ENCODE data around the gene SLC8A1.

SLC8A1 gene

GRCh38 chr2:40210344-40210967 lies 241.4 kb downstream of the SLC8A1 start:
- in situ Hi-C loops (cut with MboI; ENCODE audit: low sequenced_read_pairs): no loop called here

- in situ Hi-C loops (cut with MboI; ENCODE audit: low sequenced_read_pairs): no loop called here
Measured at GRCh38 chr2:40209761-40210160, 242.1 kb downstream of the SLC8A1 start.

GRCh38 chr2:40208463-40208862 lies 243.4 kb downstream of the SLC8A1 start:
- in situ Hi-C loops (cut with MboI; ENCODE audit: low sequenced_read_pairs): no loop called here

- in situ Hi-C loops (cut with MboI; ENCODE audit: low sequenced_read_pairs): no loop called here
Measured at GRCh38 chr2:40204268-40204667, 247.6 kb downstream of the SLC8A1 start.

- in situ Hi-C loops (cut with MboI; ENCODE audit: low sequenced_read_pairs): no loop called here
Measured at GRCh38 chr2:40202798-40203400, 249.0 kb downstream of the SLC8A1 start.

- in situ Hi-C loops (cut with MboI; ENCODE audit: low sequenced_read_pairs): no loop called here
Measured at GRCh38 chr2:40201425-40201824, 250.5 kb downstream of the SLC8A1 start.

- in situ Hi-C loops (cut with MboI; ENCODE audit: low sequenced_read_pairs): no loop called here
Measured at GRCh38 chr2:40200366-40200915, 251.4 kb downstream of the SLC8A1 start.

GRCh38 chr2:40199771-40200170 lies 252.1 kb downstream of the SLC8A1 start:
- in situ Hi-C loops (cut with MboI; ENCODE audit: low sequenced_read_pairs): no loop called here

- in situ Hi-C loops (cut with MboI; ENCODE audit: low sequenced_read_pairs): no loop called here
Measured at GRCh38 chr2:40197121-40197520, 254.8 kb downstream of the SLC8A1 start.

- in situ Hi-C loops (cut with MboI; ENCODE audit: low sequenced_read_pairs): no loop called here
Measured at GRCh38 chr2:40193670-40194026, 258.2 kb downstream of the SLC8A1 start.

- in situ Hi-C loops (cut with MboI; ENCODE audit: low sequenced_read_pairs): no loop called here
Measured at GRCh38 chr2:40192864-40193669, 258.8 kb downstream of the SLC8A1 start.

GRCh38 chr2:40190457-40190856 lies 261.4 kb downstream of the SLC8A1 start:
- in situ Hi-C loops (cut with MboI; ENCODE audit: low sequenced_read_pairs): no loop called here

GRCh38 chr2:40189881-40190280 lies 262.0 kb downstream of the SLC8A1 start:
- in situ Hi-C loops (cut with MboI; ENCODE audit: low sequenced_read_pairs): no loop called here

- in situ Hi-C loops (cut with MboI; ENCODE audit: low sequenced_read_pairs): no loop called here
Measured at GRCh38 chr2:40187054-40187453, 264.8 kb downstream of the SLC8A1 start.

- in situ Hi-C loops (cut with MboI; ENCODE audit: low sequenced_read_pairs): no loop called here
Measured at GRCh38 chr2:40184551-40184950, 267.3 kb downstream of the SLC8A1 start.

- in situ Hi-C loops (cut with MboI; ENCODE audit: low sequenced_read_pairs): no loop called here
Measured at GRCh38 chr2:40181855-40182254, 270.0 kb downstream of the SLC8A1 start.

GRCh38 chr2:40179801-40180200 lies 272.1 kb downstream of the SLC8A1 start:
- in situ Hi-C loops (cut with MboI; ENCODE audit: low sequenced_read_pairs): no loop called here

- in situ Hi-C loops (cut with MboI; ENCODE audit: low sequenced_read_pairs): no loop called here
Measured at GRCh38 chr2:40178971-40179370, 272.9 kb downstream of the SLC8A1 start.

- in situ Hi-C loops (cut with MboI; ENCODE audit: low sequenced_read_pairs): no loop called here
Measured at GRCh38 chr2:40178171-40178778, 273.6 kb downstream of the SLC8A1 start.

- in situ Hi-C loops (cut with MboI; ENCODE audit: low sequenced_read_pairs): no loop called here
Measured at GRCh38 chr2:40177366-40177765, 274.5 kb downstream of the SLC8A1 start.

GRCh38 chr2:40173276-40173675 lies 278.6 kb downstream of the SLC8A1 start:
- in situ Hi-C loops (cut with MboI; ENCODE audit: low sequenced_read_pairs): no loop called here

All from HL-60/S4 treated with phorbol 12-myristate 13-acetate at 8.2 ng/mL for 4 days and 3 days (cell line).